Muscle layer of colon (tissue), 2 donors: ENCODE results near the gene SIL1.
A peak's percentile ranks its signal among the peaks of the same experiment; 100 is the strongest.
"Not testable (repeated sequence)": the region's sequence is repeated elsewhere in the genome, so short reads cannot be mapped to it uniquely, and the experiment has no call there.

Source experiments
- H3K27ac ChIP-seq: one replicate; pipeline ENCODE4 v1.7.0; 2013; ENCODE audit warnings: low read depth, mild to moderate bottlenecking, low read length, moderate library complexity
- H3K27me3 ChIP-seq, 2 donors: one replicate each; pipeline ENCODE4 v1.7.0; 2013; ENCODE audit warnings: low read length in 2 of 2, mild to moderate bottlenecking in 2 of 2; ENCODE audit not compliant: insufficient read depth in 2 of 2, control insufficient read depth in 1 of 2
- H3K36me3 ChIP-seq: one replicate; pipeline ENCODE4 v1.7.0; 2013; ENCODE audit warnings: mild to moderate bottlenecking, low read length; ENCODE audit not compliant: insufficient read depth
- H3K4me1 ChIP-seq: one replicate; pipeline ENCODE4 v1.7.0; 2013; ENCODE audit warnings: mild to moderate bottlenecking, low read length; ENCODE audit not compliant: insufficient read depth
- H3K4me3 ChIP-seq, 2 donors: one replicate each; pipeline ENCODE4 v1.7.0; 2013; ENCODE audit warnings: low read length in 2 of 2, low read depth in 1 of 2, mild to moderate bottlenecking in 1 of 2, moderate library complexity in 1 of 2
- H3K9ac ChIP-seq: one replicate; pipeline ENCODE4 v1.7.0; 2013; ENCODE audit warnings: low read length
- H3K9me3 ChIP-seq: one replicate; pipeline ENCODE4 v1.7.0; 2013; ENCODE audit warnings: mild to moderate bottlenecking, low read length
- donor health status: abdominal sarcoma.
- donor health status: Adenocarcinoma of cecum.

Gene SIL1

DNA sequence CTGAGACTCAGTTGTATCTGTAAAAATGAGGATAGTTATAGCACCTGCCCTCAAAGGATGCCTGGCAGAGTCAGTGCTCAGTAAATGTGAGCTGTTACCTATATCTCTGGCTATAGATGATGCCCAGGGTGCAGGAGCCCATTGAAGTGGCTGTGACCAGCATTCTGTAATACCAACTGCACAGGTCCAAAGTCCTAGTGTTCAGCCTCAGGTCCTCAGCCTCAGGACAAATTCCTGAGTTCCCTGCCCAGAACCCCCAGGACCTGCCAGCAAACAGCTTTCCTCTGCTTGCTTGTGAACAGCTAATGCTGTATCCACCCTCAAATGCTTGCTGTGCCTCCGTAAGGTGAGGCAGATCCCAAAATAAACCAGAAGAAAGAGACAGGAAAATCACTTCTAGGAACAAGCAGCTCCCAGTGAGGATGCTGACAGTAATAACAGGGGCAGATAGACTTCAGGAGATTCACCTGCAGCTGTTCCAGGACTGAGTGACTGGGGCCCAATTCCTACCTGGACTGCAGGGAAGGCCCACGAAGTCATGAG lies 80.8 kb downstream of the SIL1 start:
- H3K27me3 ChIP-seq, result no peaks in the 10 kb centered on the region
- H3K9me3 ChIP-seq, result no peaks in the 10 kb centered on the region
- peaks cover 14% of the 10 kb centered on the region for H3K36me3 ChIP-seq
- H3K4me3 ChIP-seq, result no peak overlapping the region
- H3K9ac ChIP-seq, result no peak overlapping the region
- peaks cover 18% of the 10 kb centered on the region for H3K4me1 ChIP-seq
- H3K27ac ChIP-seq, result no peak overlapping the region

DNA sequence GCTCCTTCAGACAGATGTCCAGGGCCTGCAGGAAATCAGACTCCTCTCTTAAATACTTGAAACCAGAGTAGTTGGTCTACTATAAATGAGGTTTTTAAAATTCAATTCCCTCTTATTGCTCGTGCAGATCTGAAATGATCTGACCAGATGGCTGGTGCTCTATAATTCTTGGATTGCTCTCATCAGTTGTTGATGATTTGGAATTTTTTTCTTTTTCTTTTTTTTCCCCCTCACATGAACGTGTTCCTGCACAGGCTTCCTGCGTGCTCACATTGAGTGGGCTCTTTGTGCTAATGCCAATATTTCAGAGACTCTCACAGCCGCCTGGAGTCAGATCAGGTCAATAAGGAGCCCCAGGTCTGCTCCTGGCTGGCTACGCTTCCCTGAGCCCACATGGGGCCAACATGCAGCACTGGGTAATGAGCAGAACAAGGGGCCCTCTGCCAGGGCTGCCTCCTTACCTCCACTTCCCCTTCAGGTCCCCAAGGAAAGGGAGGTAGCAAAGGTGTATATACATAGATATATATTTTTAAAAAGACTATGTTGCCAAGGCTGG lies 82.0 kb downstream of the SIL1 start:
- Histone ChIP-seq H3K9ac (no peak overlapping the region), H3K27me3 (no peaks in the 10 kb centered on the region), H3K27ac (no peak overlapping the region), H3K4me1 (peaks cover 16% of the 10 kb centered on the region), H3K4me3 (no peak overlapping the region), H3K36me3 (peaks cover 14% of the 10 kb centered on the region), H3K9me3 (no peaks in the 10 kb centered on the region)

DNA sequence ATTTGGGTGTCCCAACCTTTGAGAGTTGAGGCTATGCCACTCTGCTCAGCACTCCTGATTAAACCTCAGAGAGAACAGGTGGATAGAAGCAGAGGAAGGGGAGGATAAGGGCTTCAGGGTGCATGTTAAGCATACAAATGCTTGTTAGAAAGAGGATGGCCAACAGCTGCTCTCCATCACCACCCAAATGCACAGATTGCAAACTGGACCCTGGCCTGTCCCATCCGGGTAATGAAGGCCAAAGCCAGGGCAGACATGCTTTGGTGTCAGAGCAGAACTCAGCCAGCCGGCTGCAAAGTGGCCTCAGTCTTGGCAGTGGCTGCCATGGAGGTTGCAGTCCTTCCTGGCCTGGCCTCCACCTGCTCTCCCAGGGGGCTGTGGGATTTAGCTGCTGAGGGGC lies 84.3 kb downstream of the SIL1 start:
- H3K36me3 ChIP-seq, result peaks cover 14% of the 10 kb centered on the region
- no peak overlapping the region for H3K9ac ChIP-seq
- peaks cover 4% of the 10 kb centered on the region for H3K4me1 ChIP-seq
- H3K27ac ChIP-seq, result no peak overlapping the region
- H3K4me3 ChIP-seq, result no peak overlapping the region
- no peaks in the 10 kb centered on the region for H3K9me3 ChIP-seq
- H3K27me3 ChIP-seq, result no peaks in the 10 kb centered on the region

DNA sequence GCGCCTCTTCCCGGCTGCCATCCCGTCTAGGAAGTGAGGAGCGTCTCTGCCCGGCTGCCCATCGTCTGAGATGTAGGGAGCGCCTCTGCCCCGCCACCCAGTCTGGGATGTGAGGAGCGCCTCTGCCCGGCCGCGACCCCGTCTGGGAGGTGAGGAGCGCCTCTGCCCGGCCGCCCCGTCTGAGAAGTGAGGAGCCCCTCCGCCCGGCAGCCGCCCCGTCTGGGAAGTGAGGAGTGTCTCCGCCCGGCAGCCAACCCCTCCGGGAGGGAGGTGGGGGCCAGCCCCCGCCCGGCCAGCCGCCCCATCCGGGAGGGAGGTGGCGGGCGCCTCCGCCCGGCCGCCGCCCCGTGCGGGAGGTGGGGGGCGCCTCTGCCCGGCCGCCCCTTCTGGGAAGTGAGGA lies 85.8 kb downstream of the SIL1 start:
- not testable (repeated sequence) for H3K9me3 ChIP-seq, H3K36me3 ChIP-seq, H3K27me3 ChIP-seq, H3K4me3 ChIP-seq, H3K27ac ChIP-seq, H3K9ac ChIP-seq
- peaks cover 15% of the 10 kb centered on the region for H3K4me1 ChIP-seq

DNA sequence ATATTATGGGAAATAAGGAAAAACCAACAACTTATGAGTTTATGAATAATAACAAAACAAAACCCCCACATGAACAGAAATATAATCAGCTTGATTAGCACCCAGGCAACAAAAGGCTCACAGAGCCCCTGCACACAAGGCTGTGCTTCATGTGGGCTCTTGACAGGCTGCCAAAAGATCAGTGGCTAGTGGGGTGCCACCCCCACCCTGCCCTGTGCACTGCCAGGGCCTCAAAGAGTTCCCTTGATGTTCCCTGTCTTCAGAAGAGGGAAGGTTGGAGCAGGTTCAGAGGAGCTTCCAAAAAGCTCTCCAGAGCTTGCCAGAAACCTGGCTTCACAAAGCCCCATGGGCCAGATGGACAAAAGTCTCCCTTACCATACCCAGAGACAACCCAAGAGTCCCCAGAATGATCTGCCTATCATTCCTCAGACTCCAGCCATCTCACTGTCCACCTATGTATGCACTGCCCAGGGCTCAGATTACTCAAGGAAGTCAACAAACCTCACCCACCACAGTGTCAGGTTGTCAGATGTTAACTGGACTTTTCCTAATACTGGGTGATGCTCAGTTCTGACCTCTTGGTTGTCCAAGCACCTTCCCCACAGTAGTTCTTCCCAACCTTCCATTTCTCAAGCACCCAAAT lies 87.5 kb downstream of the SIL1 start:
- Histone ChIP-seq H3K27me3 (no peaks in the 10 kb centered on the region), H3K36me3 (no peaks in the 10 kb centered on the region), H3K9me3 (no peaks in the 10 kb centered on the region), H3K27ac (no peak overlapping the region), H3K9ac (no peak overlapping the region), H3K4me3 (no peak overlapping the region), H3K4me1 (peaks cover 28% of the 10 kb centered on the region)

DNA sequence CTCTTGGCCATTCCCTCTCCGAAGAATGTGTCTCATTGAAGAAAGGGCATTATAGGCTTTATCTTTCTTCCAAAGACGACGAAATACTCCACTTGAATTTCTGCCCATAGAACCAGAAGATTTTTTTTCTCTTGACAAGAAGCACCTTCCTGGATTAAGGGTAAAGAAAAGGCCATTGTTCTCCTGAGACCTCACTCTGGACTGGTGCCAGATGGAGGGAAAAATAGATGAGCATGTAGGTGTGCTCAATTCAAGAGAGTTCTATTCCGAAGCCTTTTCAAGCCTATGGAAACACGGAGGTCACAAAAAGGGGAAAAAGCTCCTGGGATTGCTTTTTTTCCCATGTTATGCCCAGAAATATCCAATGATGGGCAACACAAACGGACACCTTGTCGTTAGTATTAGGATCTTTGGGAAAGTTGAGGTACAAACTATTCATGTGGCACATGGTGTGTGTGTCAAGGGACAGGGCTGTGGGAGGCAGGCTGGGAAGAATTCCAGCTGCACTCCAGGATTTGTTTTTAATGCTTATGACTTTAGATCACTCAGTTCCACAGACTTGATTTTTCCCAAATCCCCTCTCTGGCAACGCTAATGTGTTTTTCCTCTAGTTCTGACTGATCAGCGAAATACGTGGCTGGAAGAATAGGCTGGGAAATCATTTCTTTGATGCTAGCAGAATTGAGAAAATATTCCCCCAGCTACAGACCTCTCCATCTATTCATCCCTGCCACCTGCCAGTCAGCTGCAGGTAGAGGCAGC lies 89.9 kb downstream of the SIL1 start:
- Histone ChIP-seq H3K36me3 (no peaks in the 10 kb centered on the region), H3K4me3 (no peak overlapping the region), H3K4me1 (peaks cover 51% of the 10 kb centered on the region), H3K9ac (no peak overlapping the region), H3K27ac (no peak overlapping the region), H3K27me3 (no peaks in the 10 kb centered on the region), H3K9me3 (no peaks in the 10 kb centered on the region)

DNA sequence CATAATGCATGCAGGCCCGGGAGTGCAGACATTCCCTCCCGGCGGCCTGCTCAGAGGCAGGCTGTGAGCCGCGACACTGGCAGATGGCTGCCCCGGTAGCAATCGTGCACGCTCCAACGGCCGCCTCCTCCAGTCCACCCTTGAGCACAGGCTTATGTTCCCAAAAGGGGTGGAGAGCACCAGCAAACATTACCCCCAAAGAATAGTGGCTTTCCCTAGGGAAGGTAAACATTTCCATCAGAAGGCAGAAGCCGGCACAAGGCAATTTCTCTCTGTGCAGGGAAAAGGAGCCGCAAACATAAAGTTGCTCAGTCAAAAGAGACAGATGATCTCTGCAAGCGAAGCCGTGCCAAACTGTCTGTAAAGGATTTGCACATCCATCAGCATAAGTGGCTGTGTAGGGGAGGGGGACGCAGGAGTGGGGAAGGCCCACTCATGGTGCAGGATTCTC lies 92.5 kb downstream of the SIL1 start:
- Histone ChIP-seq H3K4me1 (peaks cover 54% of the 10 kb centered on the region), H3K9me3 (no peaks in the 10 kb centered on the region), H3K27me3 (no peaks in the 10 kb centered on the region), H3K4me3 (peak overlapping the region in 1 of 2 donors; percentile 5), H3K36me3 (no peaks in the 10 kb centered on the region), H3K27ac (peak overlapping the region; percentile 81), H3K9ac (no peak overlapping the region)

DNA sequence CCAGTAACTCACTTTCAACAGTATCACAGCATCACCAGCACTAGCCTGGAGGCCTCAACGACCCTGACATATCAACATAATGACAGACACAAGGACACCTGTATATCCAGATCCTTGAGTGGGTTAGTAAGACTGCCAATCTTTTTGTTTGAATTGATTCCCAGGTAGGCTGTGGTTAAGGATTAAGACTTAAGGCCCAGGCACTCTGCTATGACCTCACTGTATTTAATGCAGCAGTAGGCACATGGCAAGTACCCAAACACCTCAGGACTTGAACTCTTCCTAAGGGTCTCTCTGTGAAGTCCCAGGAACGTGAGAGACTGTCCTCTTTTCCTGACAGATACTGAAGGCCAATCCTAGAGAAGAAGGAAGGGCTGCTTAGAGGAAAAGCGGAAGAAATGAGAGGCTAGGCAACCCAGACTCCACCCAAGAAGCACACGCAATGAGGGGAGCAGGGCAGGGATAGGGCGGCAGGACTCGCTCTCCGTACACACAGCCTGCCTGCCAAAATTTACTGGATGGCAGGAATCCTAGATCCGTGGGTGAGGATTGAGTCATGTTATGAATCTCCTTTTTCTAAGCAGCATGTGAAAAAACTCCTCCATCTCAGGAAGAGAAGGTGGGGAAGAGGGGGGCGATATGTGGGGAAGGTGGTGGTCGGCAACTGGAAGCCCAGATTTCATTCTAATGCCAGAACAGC lies 93.4 kb downstream of the SIL1 start:
- H3K36me3 ChIP-seq, result no peaks in the 10 kb centered on the region
- H3K9ac ChIP-seq, result no peak overlapping the region
- H3K4me3 ChIP-seq, result peak overlapping the region in 1 of 2 donors; percentile 5
- H3K4me1 ChIP-seq, result peaks cover 54% of the 10 kb centered on the region
- no peaks in the 10 kb centered on the region for H3K9me3 ChIP-seq
- no peaks in the 10 kb centered on the region for H3K27me3 ChIP-seq
- H3K27ac ChIP-seq, result peak overlapping the region; percentile 86

DNA sequence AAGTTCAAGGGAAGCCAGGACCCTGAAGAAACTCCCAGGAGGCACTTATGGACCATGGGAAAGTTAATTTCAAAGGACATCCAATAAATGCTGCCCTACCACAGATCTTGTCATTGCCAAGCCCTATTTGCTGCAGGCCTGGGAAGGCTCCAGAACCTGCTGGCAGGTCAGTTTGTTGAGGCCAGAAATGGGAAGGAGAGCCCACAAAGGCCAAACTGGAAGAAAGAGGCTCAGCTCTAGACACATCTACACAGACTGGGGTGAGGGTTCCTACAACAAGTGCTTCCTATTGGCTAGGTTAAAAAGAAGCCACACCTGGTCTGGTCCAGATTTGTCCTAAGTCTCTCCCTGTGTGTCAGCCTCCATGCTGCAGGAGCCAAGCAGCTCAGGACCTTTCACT lies 94.4 kb downstream of the SIL1 start:
- no peaks in the 10 kb centered on the region for H3K36me3 ChIP-seq
- peak overlapping the region; percentile 86 for H3K27ac ChIP-seq
- no peaks in the 10 kb centered on the region for H3K9me3 ChIP-seq
- H3K4me1 ChIP-seq, result peaks cover 49% of the 10 kb centered on the region
- no peak overlapping the region for H3K9ac ChIP-seq
- no peaks in the 10 kb centered on the region for H3K27me3 ChIP-seq
- H3K4me3 ChIP-seq, result no peak overlapping the region

DNA sequence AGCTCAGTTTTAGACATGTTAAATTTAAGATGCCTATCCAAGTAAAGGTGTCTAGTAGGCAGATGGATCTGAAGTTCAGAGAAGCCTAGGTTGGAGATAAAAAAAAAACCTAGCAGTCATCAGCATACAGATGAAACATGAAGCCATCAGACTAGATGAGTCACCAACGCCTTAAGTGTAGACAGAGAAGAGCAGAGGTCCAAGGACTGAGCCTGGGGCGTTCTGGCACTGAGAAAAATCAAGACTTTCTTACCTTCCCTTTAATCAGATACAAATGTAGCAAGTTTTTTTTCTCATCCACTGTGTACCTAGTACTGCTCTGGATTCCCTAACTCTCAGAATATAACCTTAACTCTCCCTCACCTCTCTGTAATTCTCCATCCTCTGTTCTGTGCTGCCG lies 97.3 kb downstream of the SIL1 start:
- H3K4me1 ChIP-seq, result peaks cover 28% of the 10 kb centered on the region
- no peaks in the 10 kb centered on the region for H3K27me3 ChIP-seq
- no peak overlapping the region for H3K9ac ChIP-seq
- no peaks in the 10 kb centered on the region for H3K9me3 ChIP-seq
- H3K27ac ChIP-seq, result no peak overlapping the region
- no peaks in the 10 kb centered on the region for H3K36me3 ChIP-seq
- no peak overlapping the region for H3K4me3 ChIP-seq
